ENCODE results near the gene NALCN.

Gene NALCN

DNA sequence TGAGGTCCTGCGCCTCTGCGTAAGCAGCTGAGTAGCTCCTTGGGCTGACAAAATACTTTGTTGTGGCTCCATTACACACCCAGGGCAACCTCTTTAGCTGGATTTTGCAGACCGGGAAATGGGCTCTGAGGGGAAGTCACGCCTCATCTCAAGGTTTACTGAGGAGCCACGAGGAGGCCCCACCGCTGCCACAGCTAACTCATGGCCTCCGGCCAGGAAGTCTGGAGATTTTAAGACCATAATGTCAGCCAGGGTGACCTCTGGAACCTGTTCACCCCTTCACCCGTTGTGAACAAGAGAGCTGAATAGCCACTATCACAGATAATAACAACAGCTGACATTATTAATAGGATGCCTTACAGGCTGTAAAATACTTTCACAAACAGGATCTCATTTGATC lies 390.4 kb downstream of the NALCN start:
- no peak for DNase-seq (ENCODE audit: low read depth in 2 of 2)

DNA sequence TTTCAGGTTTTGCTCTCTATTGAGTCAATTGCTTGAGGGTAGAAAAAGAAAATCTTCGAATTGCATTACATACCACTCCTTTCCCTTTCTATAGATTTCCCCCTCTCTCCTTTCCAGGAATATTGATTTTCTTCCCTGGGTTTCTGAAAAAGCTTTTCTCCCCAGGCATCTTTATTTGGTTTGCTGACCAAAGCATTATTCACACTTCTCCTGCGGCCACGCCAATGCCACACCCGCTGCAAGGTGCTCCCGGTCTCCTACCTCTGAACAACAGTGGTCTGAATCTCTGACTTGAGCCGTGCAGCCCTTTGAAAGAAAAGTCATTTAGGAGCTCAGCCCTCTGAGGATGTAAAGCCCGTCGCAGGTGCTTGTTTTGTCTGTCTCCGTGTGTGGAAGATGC lies 390.8 kb downstream of the NALCN start:
- no peak for DNase-seq (ENCODE audit: low read depth in 2 of 2)

DNA sequence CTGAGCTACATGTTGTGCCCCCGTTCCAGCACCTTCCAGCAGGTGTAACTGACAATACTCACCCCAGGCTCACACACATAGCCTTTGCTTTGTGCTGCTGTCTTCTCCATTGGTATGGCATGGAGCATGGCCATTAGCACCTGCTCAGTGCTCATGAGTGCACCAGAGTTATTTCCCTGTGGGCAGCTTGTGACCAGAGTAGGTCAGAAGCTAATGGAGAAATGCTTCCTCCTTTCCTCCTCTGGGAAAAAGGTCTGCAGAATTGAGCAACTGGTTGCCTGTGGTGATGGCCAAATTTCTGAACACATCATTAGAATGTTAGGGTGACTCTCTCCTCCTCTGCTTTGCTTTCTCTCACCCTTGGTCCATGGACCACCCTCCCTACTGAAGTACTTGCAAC lies 397.2 kb downstream of the NALCN start:
- no peak for DNase-seq (ENCODE audit: low read depth in 2 of 2)

DNA sequence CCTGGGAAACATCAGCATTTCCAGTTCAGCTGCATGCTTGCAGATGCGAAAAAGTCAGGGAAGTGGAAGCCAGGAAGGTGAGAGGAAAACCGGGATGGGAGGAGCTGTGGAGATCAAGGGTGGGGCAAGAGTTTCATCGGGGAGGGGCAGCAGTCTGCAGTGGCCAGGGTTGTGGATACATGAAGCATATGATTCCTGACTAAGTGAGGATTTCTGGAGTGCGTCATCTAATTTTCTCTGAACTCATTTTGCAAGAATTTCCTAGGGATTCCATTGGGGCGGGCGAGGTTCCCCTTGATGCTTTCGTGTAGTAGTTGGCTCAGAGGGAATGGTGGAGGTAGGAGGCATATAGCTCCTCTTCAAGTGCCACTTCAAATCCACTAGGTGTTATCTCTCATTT lies 397.6 kb downstream of the NALCN start:
- no peak for DNase-seq (ENCODE audit: low read depth in 2 of 2)

DNA sequence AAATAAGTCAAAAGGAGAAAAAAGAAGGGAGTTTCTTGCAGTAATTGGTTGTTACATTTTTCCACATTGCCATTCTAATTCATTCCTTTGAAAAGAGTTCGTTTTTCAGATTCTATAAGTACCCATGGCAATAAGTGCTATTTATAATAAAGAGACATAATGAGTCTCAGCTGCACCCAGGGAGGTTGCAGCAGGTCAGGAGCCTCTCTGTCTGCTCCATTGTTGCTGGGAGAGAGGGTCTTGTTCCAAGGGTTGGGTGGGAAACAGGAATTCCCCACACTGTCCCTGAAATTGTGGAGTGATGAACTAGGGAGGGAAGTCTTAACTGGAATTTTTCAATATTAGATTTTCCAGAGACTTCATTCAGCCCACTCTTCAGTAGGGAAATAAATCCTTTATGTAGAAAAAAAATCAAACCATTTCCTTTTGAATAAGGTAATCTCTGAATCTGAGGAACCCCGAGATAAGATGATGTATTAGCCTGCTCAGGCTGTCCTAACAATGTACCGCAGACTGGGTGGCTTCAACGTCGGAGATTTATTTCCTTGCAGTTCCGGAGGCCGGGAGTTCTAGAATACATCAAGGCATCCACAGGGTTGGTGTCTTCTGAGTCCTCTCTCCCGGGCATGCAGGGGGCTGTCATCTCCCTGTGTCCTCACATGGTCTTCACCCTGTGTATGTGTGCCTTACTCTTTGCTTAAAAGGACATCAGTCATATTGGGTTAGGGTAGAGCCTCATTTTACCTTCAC lies 399.0 kb downstream of the NALCN start:
- DNase-seq (ENCODE audit: low read depth in 2 of 2), result no peak

DNA sequence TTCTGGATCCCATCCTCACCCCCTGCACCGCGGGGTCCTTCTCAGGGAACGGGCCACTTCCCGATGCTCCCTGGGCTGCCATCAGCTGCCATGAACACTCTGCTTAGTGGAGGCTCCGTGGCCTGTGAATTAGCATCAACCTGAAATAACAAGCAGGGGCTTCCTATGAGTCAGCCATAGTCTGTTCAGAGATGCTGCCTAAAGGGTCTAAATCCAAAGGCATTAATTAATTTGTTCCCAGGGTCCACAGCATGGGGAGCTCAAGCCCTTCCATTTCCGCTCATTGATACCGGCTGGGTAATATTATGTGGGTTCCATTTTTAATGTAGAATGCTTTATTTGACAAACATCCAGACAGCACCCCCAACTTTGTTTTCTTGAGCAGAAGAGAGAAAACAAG lies 399.8 kb downstream of the NALCN start:
- no peak for DNase-seq (ENCODE audit: low read depth in 2 of 2)

DNA sequence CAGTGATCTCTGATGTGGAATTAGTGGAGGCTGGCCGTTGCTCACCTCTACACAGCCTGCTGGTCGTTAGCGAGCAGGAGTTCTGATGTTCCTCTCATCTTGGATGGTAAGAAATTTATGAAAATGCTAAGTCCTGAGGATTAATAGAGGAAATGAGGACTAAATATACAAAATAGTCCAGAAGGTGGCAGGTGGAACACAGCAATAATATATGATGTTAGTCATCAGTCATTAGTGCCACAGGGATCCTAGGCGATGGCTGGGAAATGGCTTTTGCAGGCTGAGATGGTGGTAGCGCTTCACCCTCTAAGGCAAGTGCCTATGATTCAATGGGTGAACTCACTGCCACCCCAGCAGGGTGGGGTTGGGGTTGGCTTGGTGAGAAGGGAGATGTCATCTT lies 403.1 kb downstream of the NALCN start:
- no peak for DNase-seq (ENCODE audit: low read depth in 2 of 2)

DNA sequence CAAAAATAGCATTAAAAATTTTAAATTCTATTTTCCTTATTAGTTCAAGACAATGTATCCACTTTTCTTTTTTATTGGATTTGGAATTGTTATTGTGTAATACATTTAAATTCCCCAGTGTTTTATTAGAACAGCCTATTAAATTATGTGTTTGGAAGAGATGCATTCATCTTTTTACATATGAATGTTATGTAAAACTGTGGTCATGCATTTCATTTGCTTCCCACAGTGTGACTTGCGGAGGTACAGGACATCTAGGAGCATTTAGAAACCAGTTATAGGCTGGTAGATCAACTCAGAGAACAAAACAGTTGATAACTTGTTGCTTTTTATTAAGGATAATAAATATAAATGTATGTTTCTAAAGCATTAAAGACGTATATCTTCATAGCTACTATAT lies 406.2 kb downstream of the NALCN start:
- DNase-seq (ENCODE audit: low read depth in 2 of 2), result no peak

DNA sequence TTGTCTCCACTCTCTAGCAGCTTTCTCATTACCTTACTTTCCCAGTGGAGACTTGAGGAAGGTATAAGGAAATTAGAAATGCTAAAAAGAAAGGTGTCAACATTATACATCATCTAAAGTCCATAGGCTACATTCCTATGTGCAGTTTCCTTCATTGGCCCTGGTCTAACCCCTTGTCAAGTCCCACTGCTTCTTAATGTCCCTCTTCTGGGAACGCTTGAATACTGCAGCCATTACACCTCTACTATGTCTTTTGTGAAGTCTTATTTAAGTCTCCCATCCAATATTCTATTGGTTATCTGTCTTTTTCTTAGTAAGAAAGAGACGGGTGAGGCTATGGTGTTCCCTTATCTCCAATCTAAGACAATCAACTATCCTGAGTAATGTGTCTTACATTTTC lies 409.1 kb downstream of the NALCN start:
- no peak for DNase-seq (ENCODE audit: low read depth in 2 of 2)
